DOHH2 (cell line): ENCODE data around the gene NUAK2.

Source experiments
- CTCF ChIP-seq: fragments of 200-600 bp; sonication (generic); IDR thresholded peaks from one replicate; pipeline ENCODE4 v1.5.1; 2014; ENCODE audit warnings: antibody characterized with exemption, mild to moderate bottlenecking, low read depth, low read length; ENCODE audit not compliant: poor library complexity, severe bottlenecking
- EZH2phosphoT487 ChIP-seq: fragments of 200-600 bp; sonication (generic); IDR thresholded peaks from 2 replicates; pipeline ENCODE4 v1.6.1; 2017; ENCODE audit warnings: borderline replicate concordance, mild to moderate bottlenecking, antibody characterized with exemption, low read length, moderate library complexity, mixed read lengths

- TF ChIP-seq CTCF (no peak), EZH2phosphoT487 (no peak)
These were observed 20.2 kb downstream of the NUAK2 start for GRCh38 chr1:205301205-205301821.
